A673 (cell line): Measurements from ENCODE around the gene SMIM12. TPM values are rescaled to one million over a fixed set of nuclear protein-coding genes. Genes with fewer than 3 reads are reported as not detected.

ENCODE experiments used
- BruUV-seq: library from RNA; stranded (reverse); fragments of 400-500 nt; replicated peaks from 2 replicates; lab custom pipeline; 2021; lab: Mats Ljungman, UMichigan
- CTCF ChIA-PET: fragments of 300-600 bp; sonication (Branson Sonifier 250); formaldehyde crosslinking; loops from one replicate; lab custom pipeline; 2022; ENCODE audit warnings: antibody characterized with exemption; lab: Charles Lee
- POLR2A ChIA-PET: fragments of 300-600 bp; sonication (Branson Sonifier 250); formaldehyde crosslinking; loops from one replicate; lab custom pipeline; 2022; ENCODE audit warnings: antibody characterized with exemption; ENCODE audit not compliant: low non-redundant PET; lab: Charles Lee
- DNase-seq: peaks from one replicate; pipeline ENCODE4 v3.0.0-alpha.2; 2015; ENCODE audit warnings: low spot score
- H3K27ac ChIP-seq: fragments of 200-600 bp; sonication (generic); 2 replicates; pipeline ENCODE4 v1.5.1; 2016; ENCODE audit warnings: mixed run types, low read depth, mild to moderate bottlenecking, mixed read lengths, antibody characterized with exemption, low read length; ENCODE audit not compliant: poor library complexity, severe bottlenecking
- H3K27me3 ChIP-seq: fragments of 200-600 bp; sonication (generic); replicated peaks from 2 replicates; pipeline ENCODE4 v1.6.1; 2017; ENCODE audit warnings: mixed run types, low read depth, mild to moderate bottlenecking, mixed read lengths, antibody characterized with exemption, low read length; ENCODE audit not compliant: insufficient read depth, poor library complexity
- H3K36me3 ChIP-seq: fragments of 200-600 bp; sonication (generic); 2 replicates; pipeline ENCODE4 v1.6.1; 2016; ENCODE audit warnings: mixed run types, mild to moderate bottlenecking, mixed read lengths, antibody characterized with exemption, low read length; ENCODE audit not compliant: insufficient read depth, poor library complexity, severe bottlenecking
- H3K4me1 ChIP-seq: fragments of 200-600 bp; sonication (generic); 2 replicates; pipeline ENCODE4 v1.6.1; 2017; ENCODE audit warnings: mixed run types, mild to moderate bottlenecking, mixed read lengths, antibody characterized with exemption, low read length; ENCODE audit not compliant: insufficient read depth, poor library complexity, severe bottlenecking
- H3K4me3 ChIP-seq: fragments of 200-600 bp; sonication (generic); 2 replicates; pipeline ENCODE4 v1.5.1; 2016; ENCODE audit warnings: low read depth, mixed run types, mild to moderate bottlenecking, mixed read lengths, low read length; ENCODE audit not compliant: poor library complexity, severe bottlenecking
- H3K9me3 ChIP-seq: fragments of 200-600 bp; sonication (generic); 2 replicates; pipeline ENCODE4 v1.6.1; 2016; ENCODE audit warnings: mixed run types, low read depth, mild to moderate bottlenecking, mixed read lengths, antibody characterized with exemption, low read length; ENCODE audit not compliant: poor library complexity, severe bottlenecking
- EZH2 ChIP-seq: fragments of 200-600 bp; sonication (generic); IDR thresholded peaks from 2 replicates; pipeline ENCODE4 v1.6.1; 2017; ENCODE audit warnings: borderline replicate concordance, low read depth, mild to moderate bottlenecking, mixed read lengths, antibody characterized with exemption, low read length; ENCODE audit not compliant: poor library complexity, severe bottlenecking
- intact Hi-C: fragments of 100-400 bp; cut with micrococcal nuclease; formaldehyde crosslinking; loops from one replicate; pipeline ENCODE4 v1.10.0; 2022; ENCODE audit not compliant: unreplicated experiment
- total RNA-seq: library from RNA; stranded (reverse); gene quantifications from 2 replicates; pipeline ENCODE4 v1.2.3, GENCODE V29; 2021
- TF ChIP-seq, protein P1 (sequence below): fragments of 300-800, 200-600 bp; sonication (generic); conservative IDR thresholded peaks from 2 replicates; pipeline ENCODE4 v1.5.1; 2017; ENCODE audit warnings: low read depth, mild to moderate bottlenecking, antibody characterized with exemption, low read length, moderate library complexity, mixed read lengths

The SMIM12 gene
- total RNA-seq, 1 experiment from 2014 or later, result 37.5 TPM

DNA sequence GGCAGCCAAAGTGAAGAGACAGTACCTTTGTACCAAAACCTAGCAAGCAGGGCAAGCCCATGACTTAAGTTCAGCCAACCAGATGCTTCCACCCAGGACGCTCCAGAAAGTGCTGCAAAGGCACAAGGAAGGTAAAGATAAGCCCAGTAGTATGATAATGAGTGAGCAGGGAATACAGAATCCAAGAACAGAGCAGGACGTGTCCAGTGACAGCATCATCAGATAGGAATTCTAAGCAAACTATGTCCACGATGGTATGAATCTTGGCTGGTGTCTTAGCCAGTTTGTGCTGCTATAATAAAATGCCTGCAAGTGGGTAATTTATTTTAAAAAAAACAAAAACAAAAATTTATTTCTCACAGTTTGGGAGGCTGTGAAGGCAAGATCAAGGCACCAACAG lies 53.2 kb downstream of the SMIM12 start:
- TF ChIP-seq EZH2, result no peak
- TF ChIP-seq, protein P1, sequence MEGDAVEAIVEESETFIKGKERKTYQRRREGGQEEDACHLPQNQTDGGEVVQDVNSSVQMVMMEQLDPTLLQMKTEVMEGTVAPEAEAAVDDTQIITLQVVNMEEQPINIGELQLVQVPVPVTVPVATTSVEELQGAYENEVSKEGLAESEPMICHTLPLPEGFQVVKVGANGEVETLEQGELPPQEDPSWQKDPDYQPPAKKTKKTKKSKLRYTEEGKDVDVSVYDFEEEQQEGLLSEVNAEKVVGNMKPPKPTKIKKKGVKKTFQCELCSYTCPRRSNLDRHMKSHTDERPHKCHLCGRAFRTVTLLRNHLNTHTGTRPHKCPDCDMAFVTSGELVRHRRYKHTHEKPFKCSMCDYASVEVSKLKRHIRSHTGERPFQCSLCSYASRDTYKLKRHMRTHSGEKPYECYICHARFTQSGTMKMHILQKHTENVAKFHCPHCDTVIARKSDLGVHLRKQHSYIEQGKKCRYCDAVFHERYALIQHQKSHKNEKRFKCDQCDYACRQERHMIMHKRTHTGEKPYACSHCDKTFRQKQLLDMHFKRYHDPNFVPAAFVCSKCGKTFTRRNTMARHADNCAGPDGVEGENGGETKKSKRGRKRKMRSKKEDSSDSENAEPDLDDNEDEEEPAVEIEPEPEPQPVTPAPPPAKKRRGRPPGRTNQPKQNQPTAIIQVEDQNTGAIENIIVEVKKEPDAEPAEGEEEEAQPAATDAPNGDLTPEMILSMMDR, result no peak
- no TSS peak for BruUV-seq
- no peaks in the 10 kb centered on the region for H3K4me1 ChIP-seq
- no peaks in the 10 kb centered on the region for H3K27me3 ChIP-seq
- ChIA-PET CTCF (no interaction called here), POLR2A (no interaction called here)
- no peak for DNase-seq
- H3K27ac ChIP-seq, result no peak overlapping the region
- H3K9me3 ChIP-seq, result no peaks in the 10 kb centered on the region
- H3K4me3 ChIP-seq, result no peak overlapping the region
- intact Hi-C loops, result no loop called here
- H3K36me3 ChIP-seq, result no peaks in the 10 kb centered on the region

- Histone ChIP-seq H3K36me3 (no peaks in the 10 kb centered on the region), H3K27me3 (no peaks in the 10 kb centered on the region), H3K27ac (no peak overlapping the region), H3K9me3 (no peaks in the 10 kb centered on the region), H3K4me3 (no peak overlapping the region), H3K4me1 (no peaks in the 10 kb centered on the region)
- no TSS peak for BruUV-seq
- no peak for DNase-seq
- ChIA-PET CTCF (no interaction called here), POLR2A (no interaction called here)
- intact Hi-C loops, result no loop called here
- TF ChIP-seq EZH2, result no peak
- TF ChIP-seq, protein P1, result no peak
Observed at GRCh38 chr1:34803770-34804169, 55.8 kb downstream of the SMIM12 start.

Other genes with a start within 250 kb of the SMIM12 start
- not detected in 2 replicates for gene GJB5, start 104.7 kb downstream of the SMIM12 start, total RNA-seq
- gene GJB4, start 100.0 kb downstream of the SMIM12 start, total RNA-seq, result not detected in 2 replicates
- not detected in 2 replicates for gene GJB3, start 78.5 kb downstream of the SMIM12 start, total RNA-seq
- gene GJA4, start 66.8 kb downstream of the SMIM12 start, total RNA-seq, result not detected in 2 replicates
- 0.66 TPM in 1 of 2 replicates, not detected in the other for gene DLGAP3, start 69.9 kb upstream of the SMIM12 start, total RNA-seq
- 10.6 and 11.3 TPM in 2 replicates for gene TMEM35B, start 125.6 kb upstream of the SMIM12 start, total RNA-seq
- gene ZMYM6, start 172.2 kb upstream of the SMIM12 start, total RNA-seq, result 18.9 and 19.3 TPM in 2 replicates
- 32.2 and 36.1 TPM in 2 replicates for gene ZMYM1, start 219.6 kb upstream of the SMIM12 start, total RNA-seq